ENCODE measurements around the gene PITX3.

DNA sequence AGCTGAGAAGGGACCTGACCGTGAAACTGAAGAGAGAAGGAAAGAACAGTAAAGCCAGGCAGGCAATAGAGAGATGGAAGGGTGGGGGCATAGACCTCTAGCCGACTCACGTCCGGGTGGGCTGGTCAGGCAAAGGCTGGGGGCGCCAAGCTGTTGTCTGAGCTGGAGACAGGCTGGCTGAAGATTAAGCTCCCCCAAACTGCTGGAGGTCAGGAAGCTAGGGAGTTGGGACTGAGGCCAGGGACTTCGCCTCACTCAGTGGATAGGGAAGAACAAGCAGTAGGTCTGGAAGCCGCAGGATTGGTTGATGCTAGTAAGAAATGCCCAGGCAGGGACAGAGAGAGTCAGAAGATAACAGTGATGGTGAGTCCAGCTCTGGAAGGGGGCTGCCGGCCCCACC lies 5.3 kb downstream of the PITX3 start:
- TF ChIP-seq, protein P1, sequence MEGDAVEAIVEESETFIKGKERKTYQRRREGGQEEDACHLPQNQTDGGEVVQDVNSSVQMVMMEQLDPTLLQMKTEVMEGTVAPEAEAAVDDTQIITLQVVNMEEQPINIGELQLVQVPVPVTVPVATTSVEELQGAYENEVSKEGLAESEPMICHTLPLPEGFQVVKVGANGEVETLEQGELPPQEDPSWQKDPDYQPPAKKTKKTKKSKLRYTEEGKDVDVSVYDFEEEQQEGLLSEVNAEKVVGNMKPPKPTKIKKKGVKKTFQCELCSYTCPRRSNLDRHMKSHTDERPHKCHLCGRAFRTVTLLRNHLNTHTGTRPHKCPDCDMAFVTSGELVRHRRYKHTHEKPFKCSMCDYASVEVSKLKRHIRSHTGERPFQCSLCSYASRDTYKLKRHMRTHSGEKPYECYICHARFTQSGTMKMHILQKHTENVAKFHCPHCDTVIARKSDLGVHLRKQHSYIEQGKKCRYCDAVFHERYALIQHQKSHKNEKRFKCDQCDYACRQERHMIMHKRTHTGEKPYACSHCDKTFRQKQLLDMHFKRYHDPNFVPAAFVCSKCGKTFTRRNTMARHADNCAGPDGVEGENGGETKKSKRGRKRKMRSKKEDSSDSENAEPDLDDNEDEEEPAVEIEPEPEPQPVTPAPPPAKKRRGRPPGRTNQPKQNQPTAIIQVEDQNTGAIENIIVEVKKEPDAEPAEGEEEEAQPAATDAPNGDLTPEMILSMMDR (IDR thresholded peaks at IDR 0.05; ENCODE audit: low read depth, low read length, missing input control), result no peak
- TF ChIP-seq, protein P2, sequence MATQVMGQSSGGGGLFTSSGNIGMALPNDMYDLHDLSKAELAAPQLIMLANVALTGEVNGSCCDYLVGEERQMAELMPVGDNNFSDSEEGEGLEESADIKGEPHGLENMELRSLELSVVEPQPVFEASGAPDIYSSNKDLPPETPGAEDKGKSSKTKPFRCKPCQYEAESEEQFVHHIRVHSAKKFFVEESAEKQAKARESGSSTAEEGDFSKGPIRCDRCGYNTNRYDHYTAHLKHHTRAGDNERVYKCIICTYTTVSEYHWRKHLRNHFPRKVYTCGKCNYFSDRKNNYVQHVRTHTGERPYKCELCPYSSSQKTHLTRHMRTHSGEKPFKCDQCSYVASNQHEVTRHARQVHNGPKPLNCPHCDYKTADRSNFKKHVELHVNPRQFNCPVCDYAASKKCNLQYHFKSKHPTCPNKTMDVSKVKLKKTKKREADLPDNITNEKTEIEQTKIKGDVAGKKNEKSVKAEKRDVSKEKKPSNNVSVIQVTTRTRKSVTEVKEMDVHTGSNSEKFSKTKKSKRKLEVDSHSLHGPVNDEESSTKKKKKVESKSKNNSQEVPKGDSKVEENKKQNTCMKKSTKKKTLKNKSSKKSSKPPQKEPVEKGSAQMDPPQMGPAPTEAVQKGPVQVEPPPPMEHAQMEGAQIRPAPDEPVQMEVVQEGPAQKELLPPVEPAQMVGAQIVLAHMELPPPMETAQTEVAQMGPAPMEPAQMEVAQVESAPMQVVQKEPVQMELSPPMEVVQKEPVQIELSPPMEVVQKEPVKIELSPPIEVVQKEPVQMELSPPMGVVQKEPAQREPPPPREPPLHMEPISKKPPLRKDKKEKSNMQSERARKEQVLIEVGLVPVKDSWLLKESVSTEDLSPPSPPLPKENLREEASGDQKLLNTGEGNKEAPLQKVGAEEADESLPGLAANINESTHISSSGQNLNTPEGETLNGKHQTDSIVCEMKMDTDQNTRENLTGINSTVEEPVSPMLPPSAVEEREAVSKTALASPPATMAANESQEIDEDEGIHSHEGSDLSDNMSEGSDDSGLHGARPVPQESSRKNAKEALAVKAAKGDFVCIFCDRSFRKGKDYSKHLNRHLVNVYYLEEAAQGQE (IDR thresholded peaks at IDR 0.05), result no peak
- no peak for TF ChIP-seq YY1 (IDR thresholded peaks at IDR 0.05)
- TF ChIP-seq, protein P3, sequence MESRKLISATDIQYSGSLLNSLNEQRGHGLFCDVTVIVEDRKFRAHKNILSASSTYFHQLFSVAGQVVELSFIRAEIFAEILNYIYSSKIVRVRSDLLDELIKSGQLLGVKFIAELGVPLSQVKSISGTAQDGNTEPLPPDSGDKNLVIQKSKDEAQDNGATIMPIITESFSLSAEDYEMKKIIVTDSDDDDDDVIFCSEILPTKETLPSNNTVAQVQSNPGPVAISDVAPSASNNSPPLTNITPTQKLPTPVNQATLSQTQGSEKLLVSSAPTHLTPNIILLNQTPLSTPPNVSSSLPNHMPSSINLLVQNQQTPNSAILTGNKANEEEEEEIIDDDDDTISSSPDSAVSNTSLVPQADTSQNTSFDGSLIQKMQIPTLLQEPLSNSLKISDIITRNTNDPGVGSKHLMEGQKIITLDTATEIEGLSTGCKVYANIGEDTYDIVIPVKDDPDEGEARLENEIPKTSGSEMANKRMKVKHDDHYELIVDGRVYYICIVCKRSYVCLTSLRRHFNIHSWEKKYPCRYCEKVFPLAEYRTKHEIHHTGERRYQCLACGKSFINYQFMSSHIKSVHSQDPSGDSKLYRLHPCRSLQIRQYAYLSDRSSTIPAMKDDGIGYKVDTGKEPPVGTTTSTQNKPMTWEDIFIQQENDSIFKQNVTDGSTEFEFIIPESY (IDR thresholded peaks at IDR 0.05), result no peak
- TF ChIP-seq RXRA (IDR thresholded peaks at IDR 0.05), result no peak
- no peak for TF ChIP-seq TAF1 (conservative IDR thresholded peaks at IDR 0.05)
- TF ChIP-seq, protein P4, sequence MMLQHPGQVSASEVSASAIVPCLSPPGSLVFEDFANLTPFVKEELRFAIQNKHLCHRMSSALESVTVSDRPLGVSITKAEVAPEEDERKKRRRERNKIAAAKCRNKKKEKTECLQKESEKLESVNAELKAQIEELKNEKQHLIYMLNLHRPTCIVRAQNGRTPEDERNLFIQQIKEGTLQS (IDR thresholded peaks at IDR 0.05), result no peak
- TF ChIP-seq, protein P5, sequence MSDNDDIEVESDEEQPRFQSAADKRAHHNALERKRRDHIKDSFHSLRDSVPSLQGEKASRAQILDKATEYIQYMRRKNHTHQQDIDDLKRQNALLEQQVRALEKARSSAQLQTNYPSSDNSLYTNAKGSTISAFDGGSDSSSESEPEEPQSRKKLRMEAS (IDR thresholded peaks at IDR 0.05), result no peak
- no peak for TF ChIP-seq RAD21 (IDR thresholded peaks at IDR 0.05)
- no peak for TF ChIP-seq EGR1 (IDR thresholded peaks at IDR 0.05; ENCODE audit: low read depth in 2 of 2)
- TF ChIP-seq FOXA1 (IDR thresholded peaks at IDR 0.05), result no peak
- TF ChIP-seq SP1 (IDR thresholded peaks at IDR 0.05), result no peak

Data from liver (tissue), 3 donors.